Hepatocyte (in vitro differentiated cells): Measurements from ENCODE around the gene PTPRR. TPM values are rescaled to one million over a fixed set of nuclear protein-coding genes. Genes with fewer than 3 reads are reported as not detected.

Experiments used
- DNase-seq: peaks from one replicate; pipeline ENCODE4 v3.0.0-alpha.2; 2016; ENCODE audit warnings: low spot score
- H2AFZ ChIP-seq: fragments of 200-600 bp; sonication (generic); 2 replicates; pipeline ENCODE4 v1.6.0; 2016; ENCODE audit warnings: antibody characterized with exemption, mild to moderate bottlenecking
- H3K27ac ChIP-seq: fragments of 200-600 bp; sonication (generic); 2 replicates; pipeline ENCODE4 v1.5.1; 2016; ENCODE audit warnings: mild to moderate bottlenecking
- H3K27me3 ChIP-seq: fragments of 200-600 bp; sonication (generic); 2 replicates; pipeline ENCODE4 v1.6.1; 2016
- H3K36me3 ChIP-seq: fragments of 200-600 bp; sonication (generic); replicated peaks from 2 replicates; pipeline ENCODE4 v1.5.1; 2016; ENCODE audit warnings: low read depth; ENCODE audit not compliant: insufficient read depth
- H3K4me1 ChIP-seq: fragments of 200-600 bp; sonication (generic); 2 replicates; pipeline ENCODE4 v1.5.1; 2016; ENCODE audit warnings: mild to moderate bottlenecking, moderate library complexity; ENCODE audit not compliant: insufficient read depth
- H3K4me2 ChIP-seq: fragments of 200-600 bp; sonication (generic); 2 replicates; pipeline ENCODE4 v1.6.0; 2016
- H3K4me3 ChIP-seq: fragments of 200-600 bp; sonication (generic); 2 replicates; pipeline ENCODE4 v1.5.1; 2016; ENCODE audit warnings: mild to moderate bottlenecking
- H3K79me2 ChIP-seq: fragments of 200-600 bp; sonication (generic); 2 replicates; pipeline ENCODE4 v1.6.0; 2017; ENCODE audit warnings: mild to moderate bottlenecking
- H3K9me2 ChIP-seq: fragments of 200-600 bp; sonication (generic); replicated peaks from 2 replicates; pipeline ENCODE4 v1.6.0; 2017; ENCODE audit warnings: mild to moderate bottlenecking; ENCODE audit not compliant: insufficient read depth
- H3K9me3 ChIP-seq: fragments of 200-600 bp; sonication (generic); 2 replicates; pipeline ENCODE4 v1.5.1; 2016; ENCODE audit warnings: low read depth, mild to moderate bottlenecking
- H4K20me1 ChIP-seq: fragments of 200-600 bp; sonication (generic); 2 replicates; pipeline ENCODE4 v1.6.0; 2016; ENCODE audit warnings: mild to moderate bottlenecking; ENCODE audit not compliant: insufficient read depth, poor library complexity, severe bottlenecking
- CTCF ChIP-seq: fragments of 200-600 bp; sonication (generic); IDR thresholded peaks from 2 replicates; pipeline ENCODE4 v1.5.1; 2016; ENCODE audit warnings: antibody characterized with exemption, mild to moderate bottlenecking; ENCODE audit not compliant: poor library complexity
- EZH2 ChIP-seq: fragments of 200-600 bp; sonication (generic); IDR thresholded peaks from 2 replicates; pipeline ENCODE4 v1.6.1; 2016; ENCODE audit warnings: antibody characterized with exemption, mild to moderate bottlenecking, borderline replicate concordance
- EZH2phosphoT487 ChIP-seq: fragments of 200-600 bp; sonication (generic); IDR thresholded peaks from one replicate; pipeline ENCODE4 v1.6.1; 2018; ENCODE audit warnings: antibody characterized with exemption, mild to moderate bottlenecking, low read depth, moderate library complexity; ENCODE audit not compliant: unreplicated experiment, severe bottlenecking
- WGBS: methylation state at CpG from one replicate; pipeline ENCODE4 v1.1.6; 2016; ENCODE audit warnings: low lambda C conversion rate; ENCODE audit errors: missing lambda C conversion rate; 5-methylcytosine and 5-hydroxymethylcytosine counted together
- polyA plus RNA-seq: library from polyadenylated mRNA; unstranded; fragments of >200 nt; fragmentation: Nextera tagmentation; extraction: Ambion mirVana; gene quantifications from 2 replicates; pipeline ENCODE4 v1.2.1, GENCODE V29; 2016
- total RNA-seq: library from RNA; depleted of rRNA; stranded (reverse); fragments of >200 nt; gene quantifications from 2 replicates; pipeline ENCODE4 v1.2.3, GENCODE V29; 2014

Gene PTPRR
- total and polyA plus RNA-seq, 2 experiments from 2014 or later, result 1.9 to 4.8 TPM

GRCh38 chr12:70847871-70848270 lies 72.7 kb downstream of the PTPRR start:
- Histone ChIP-seq H3K79me2 (no peaks in the 10 kb centered on the region), H4K20me1 (no peaks in the 10 kb centered on the region), H3K9me2 (no peaks in the 10 kb centered on the region), H3K36me3 (no peaks in the 10 kb centered on the region), H3K9me3 (no peaks in the 10 kb centered on the region), H3K27ac (no peak overlapping the region), H2AFZ (no peak overlapping the region), H3K4me2 (no peak overlapping the region), H3K27me3 (no peaks in the 10 kb centered on the region), H3K4me1 (no peaks in the 10 kb centered on the region), H3K4me3 (no peak overlapping the region)
- 86% methylated on average over 4 of the region's 4 CpGs for WGBS
- TF ChIP-seq EZH2phosphoT487 (no peak), EZH2 (no peak), CTCF (no peak)
- DNase-seq, result no peak

DNA sequence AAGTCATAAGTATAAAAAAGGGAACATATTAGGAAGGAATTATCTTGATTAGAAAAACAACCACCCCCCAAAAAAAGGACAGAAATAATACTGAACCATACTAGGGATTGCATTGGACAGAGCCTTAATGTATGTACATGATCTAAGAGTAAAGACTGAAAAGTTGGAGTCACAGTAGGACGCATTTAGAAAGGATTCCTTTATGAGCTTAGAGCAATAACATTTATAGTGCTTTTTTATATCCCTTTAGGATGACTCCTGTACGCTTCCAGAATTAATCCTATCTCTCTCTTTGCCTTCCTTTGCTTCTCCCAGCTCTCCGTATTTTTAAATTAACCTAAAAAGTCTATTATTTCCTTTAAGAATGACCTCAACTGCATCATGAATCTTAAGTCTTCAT lies 75.3 kb downstream of the PTPRR start:
- no peak overlapping the region for H3K4me3 ChIP-seq
- WGBS, result 89% methylated on average over 3 of the region's 3 CpGs
- no peaks in the 10 kb centered on the region for H3K79me2 ChIP-seq
- H4K20me1 ChIP-seq, result no peaks in the 10 kb centered on the region
- H3K9me2 ChIP-seq, result no peaks in the 10 kb centered on the region
- no peaks in the 10 kb centered on the region for H3K9me3 ChIP-seq
- no peaks in the 10 kb centered on the region for H3K4me1 ChIP-seq
- no peak for TF ChIP-seq EZH2
- TF ChIP-seq EZH2phosphoT487, result no peak
- no peak for TF ChIP-seq CTCF
- no peaks in the 10 kb centered on the region for H3K27me3 ChIP-seq
- H3K27ac ChIP-seq, result no peak overlapping the region
- no peaks in the 10 kb centered on the region for H3K36me3 ChIP-seq
- H3K4me2 ChIP-seq, result no peak overlapping the region
- H2AFZ ChIP-seq, result no peak overlapping the region
- DNase-seq, result no peak

- H3K79me2 ChIP-seq, result no peaks in the 10 kb centered on the region
- no peak for TF ChIP-seq EZH2
- no peak for TF ChIP-seq EZH2phosphoT487
- no peak for TF ChIP-seq CTCF
- no peak overlapping the region for H3K4me2 ChIP-seq
- H4K20me1 ChIP-seq, result no peaks in the 10 kb centered on the region
- H3K4me1 ChIP-seq, result no peaks in the 10 kb centered on the region
- DNase-seq, result no peak
- no peak overlapping the region for H2AFZ ChIP-seq
- no peaks in the 10 kb centered on the region for H3K9me3 ChIP-seq
- WGBS, result 75% methylated on average over 3 of the region's 3 CpGs
- no peaks in the 10 kb centered on the region for H3K9me2 ChIP-seq
- H3K27ac ChIP-seq, result no peak overlapping the region
- no peaks in the 10 kb centered on the region for H3K27me3 ChIP-seq
- H3K4me3 ChIP-seq, result no peak overlapping the region
- no peaks in the 10 kb centered on the region for H3K36me3 ChIP-seq
These were observed 77.2 kb downstream of the PTPRR start for GRCh38 chr12:70843363-70843762.

- H3K36me3 ChIP-seq, result no peaks in the 10 kb centered on the region
- WGBS, result 78% methylated on average over 1 of the region's 1 CpG
These were observed 77.6 kb downstream of the PTPRR start for GRCh38 chr12:70842942-70843341.

More at GRCh38 chr12:70842942-70843341, 77.6 kb downstream of the PTPRR start:
- Histone ChIP-seq H3K4me2 (no peak overlapping the region), H3K9me3 (no peaks in the 10 kb centered on the region), H3K4me3 (no peak overlapping the region), H3K27ac (no peak overlapping the region), H4K20me1 (no peaks in the 10 kb centered on the region), H2AFZ (no peak overlapping the region), H3K27me3 (no peaks in the 10 kb centered on the region), H3K9me2 (no peaks in the 10 kb centered on the region), H3K4me1 (no peaks in the 10 kb centered on the region), H3K79me2 (no peaks in the 10 kb centered on the region)
- TF ChIP-seq EZH2 (no peak), EZH2phosphoT487 (no peak), CTCF (no peak)
- no peak for DNase-seq
